CD8-positive, alpha-beta memory T cell (primary cell): ENCODE data around the gene RBM7. TPM values are rescaled to one million over a fixed set of nuclear protein-coding genes. Genes with fewer than 3 reads are reported as not detected.

ENCODE experiments used
- CTCF ChIA-PET: fragments of 350-600 bp; sonication (Branson Sonifier 250); formaldehyde crosslinking; loops from one replicate; lab custom pipeline; 2021; ENCODE audit warnings: antibody characterized with exemption; lab: Charles Lee
- POLR2A ChIA-PET: fragments of 350-600 bp; sonication (Branson Sonifier 250); formaldehyde crosslinking; loops from one replicate; lab custom pipeline; 2021; ENCODE audit warnings: antibody characterized with exemption; lab: Charles Lee
- DNase-seq, 5 donors: peaks; one replicate each; pipeline versions ENCODE4 v3.0.0 to v3.0.0-alpha.2; 2020 to 2022; ENCODE audit warnings: mixed read lengths in 1 of 5
- H3K27ac ChIP-seq: one replicate; pipeline ENCODE4 v1.7.0; 2013; ENCODE audit warnings: low read depth, mild to moderate bottlenecking, low read length, moderate library complexity
- H3K27me3 ChIP-seq: 2 replicates; pipeline ENCODE4 v1.7.0; 2013; ENCODE audit warnings: low read length, mild to moderate bottlenecking; ENCODE audit not compliant: insufficient read depth, poor library complexity, severe bottlenecking
- H3K36me3 ChIP-seq: 2 replicates; pipeline ENCODE4 v1.7.0; 2013; ENCODE audit warnings: mild to moderate bottlenecking, low read length, moderate library complexity; ENCODE audit not compliant: insufficient read depth
- H3K4me1 ChIP-seq: 2 replicates; pipeline ENCODE4 v1.7.0; 2013; ENCODE audit warnings: mild to moderate bottlenecking, low read length, moderate library complexity; ENCODE audit not compliant: insufficient read depth
- H3K4me3 ChIP-seq: 2 replicates; pipeline ENCODE4 v1.7.0; 2013; ENCODE audit warnings: mild to moderate bottlenecking, low read length
- H3K9me3 ChIP-seq: 2 replicates; pipeline ENCODE4 v1.7.0; 2013; ENCODE audit warnings: mild to moderate bottlenecking, low read length
- H3K27ac Mint-ChIP-seq, 8 donors: one replicate each; pipeline ENCODE4 v1.8.0; 2020 to 2021; ENCODE audit warnings: mixed read lengths in 8 of 8, mild to moderate bottlenecking in 6 of 8, inconsistent platforms in 3 of 8, moderate library complexity in 3 of 8
- H3K27me3 Mint-ChIP-seq, 2 donors: one replicate each; pipeline ENCODE4 v1.8.0; 2020 to 2021; ENCODE audit warnings: mixed read lengths in 2 of 2, mild to moderate bottlenecking in 1 of 2, moderate library complexity in 1 of 2
- H3K36me3 Mint-ChIP-seq, 3 donors: one replicate each; pipeline ENCODE4 v1.8.0; 2020 to 2021; ENCODE audit warnings: mixed read lengths in 3 of 3, inconsistent platforms in 1 of 3, mild to moderate bottlenecking in 1 of 3
- H3K4me1 Mint-ChIP-seq, 3 donors: one replicate each; pipeline ENCODE4 v1.8.0; 2020 to 2021; ENCODE audit warnings: mixed read lengths in 3 of 3, inconsistent platforms in 1 of 3, mild to moderate bottlenecking in 1 of 3
- H3K4me3 Mint-ChIP-seq, 7 donors: one replicate each; pipeline ENCODE4 v1.8.0; 2020 to 2021; ENCODE audit warnings: mixed read lengths in 7 of 7, mild to moderate bottlenecking in 6 of 7, moderate library complexity in 4 of 7, inconsistent platforms in 2 of 7
- H3K9me3 Mint-ChIP-seq, 5 donors: one replicate each; pipeline ENCODE4 v1.8.0; 2020 to 2022; ENCODE audit warnings: mixed read lengths in 5 of 5, mild to moderate bottlenecking in 3 of 5, moderate library complexity in 2 of 5, inconsistent platforms in 1 of 5
- polyA plus RNA-seq: library from polyadenylated mRNA; unstranded; fragments of 300-500 nt; fragmentation: Illumina TruSeq; gene quantifications from one replicate; pipeline ENCODE4 v1.2.3, GENCODE V29; 2021
- total RNA-seq, 2 experiments: library from RNA; stranded (reverse); gene quantifications; one replicate each; pipeline ENCODE4 v1.2.3, GENCODE V29; 2021

RBM7 gene
- total and polyA plus RNA-seq, 3 experiments from 2014 or later: 23.1 to 37.7 (median 35.7) TPM

- Histone ChIP-seq H3K36me3 (no peaks in the 10 kb centered on the region), H3K9me3 (no peaks in the 10 kb centered on the region), H3K27me3 (no peaks in the 10 kb centered on the region), H3K4me3 (peak overlapping the region; percentile 91), H3K4me1 (peaks cover 47% of the 10 kb centered on the region), H3K27ac (peak overlapping the region; percentile 98)
- Mint-ChIP-seq H3K27ac (peak overlapping the region; percentile 95 to 100 (median 99)), H3K4me3 (peak overlapping the region; percentile 95 to 99 (median 97)), H3K27me3 (peaks cover 0 to 2% of the 10 kb centered on the region in 2 donors), H3K36me3 (peaks cover 0 to 35% (median 4%) of the 10 kb centered on the region in 3 donors), H3K4me1 (peaks cover 44 to 68% (median 62%) of the 10 kb centered on the region in 3 donors), H3K9me3 (no peaks in the 10 kb centered on the region)
- DNase-seq: no peak
- CTCF ChIA-PET: no interaction called here
- POLR2A ChIA-PET: interaction anchor here (1.4 kb wide), 1 partner anchor 40 kb away, joined by 10 read pairs; the partner anchor contains the start of gene REXO2
Observed at GRCh38 chr11:114399490-114400215, 813 bp upstream of the RBM7 start.

- H3K4me1 ChIP-seq: peaks cover 57% of the 10 kb centered on the region
- POLR2A ChIA-PET: interaction anchor here (0.9 to 1.4 kb wide), 2 partner anchors 14 to 38 kb away, joined by 4 to 10 read pairs; partner anchors contain the start of gene REXO2
- Mint-ChIP-seq H3K27me3 (peaks cover 0 to 2% of the 10 kb centered on the region in 2 donors), H3K27ac (peak overlapping the region; percentile 95 to 100 (median 99)), H3K36me3 (peaks cover 0 to 47% (median 11%) of the 10 kb centered on the region in 3 donors), H3K9me3 (no peaks in the 10 kb centered on the region), H3K4me3 (peak overlapping the region; percentile 95 to 99 (median 97)), H3K4me1 (peaks cover 54 to 80% (median 74%) of the 10 kb centered on the region in 3 donors)
- no peaks in the 10 kb centered on the region for H3K9me3 ChIP-seq
- no peak for DNase-seq
- H3K4me3 ChIP-seq: peak overlapping the region; percentile 91
- H3K27ac ChIP-seq: peak overlapping the region; percentile 98
- H3K27me3 ChIP-seq: no peaks in the 10 kb centered on the region
- H3K36me3 ChIP-seq: no peaks in the 10 kb centered on the region
- CTCF ChIA-PET: interaction anchor here (1.0 kb wide), 1 partner anchor 11 kb away, joined by 5 read pairs; no protein-coding TSS in a partner anchor
Observed at GRCh38 chr11:114400915-114401223, 403 bp downstream of the RBM7 start.

GRCh38 chr11:114401311-114401710, 845 bp downstream of the RBM7 start:
- peak overlapping the region; percentile 91 for H3K4me3 ChIP-seq
- CTCF ChIA-PET: no interaction called here
- Mint-ChIP-seq H3K9me3 (no peaks in the 10 kb centered on the region), H3K4me1 (peaks cover 57 to 84% (median 79%) of the 10 kb centered on the region in 3 donors), H3K4me3 (peak overlapping the region; percentile 95 to 99 (median 97)), H3K27me3 (peaks cover 0 to 2% of the 10 kb centered on the region in 2 donors), H3K36me3 (peaks cover 0 to 51% (median 14%) of the 10 kb centered on the region in 3 donors), H3K27ac (peak overlapping the region; percentile 95 to 100 (median 99))
- H3K27me3 ChIP-seq: no peaks in the 10 kb centered on the region
- H3K27ac ChIP-seq: peak overlapping the region; percentile 98
- POLR2A ChIA-PET: no interaction called here
- peaks cover 4% of the 10 kb centered on the region for H3K36me3 ChIP-seq
- no peak for DNase-seq
- no peaks in the 10 kb centered on the region for H3K9me3 ChIP-seq
- peaks cover 57% of the 10 kb centered on the region for H3K4me1 ChIP-seq

DNA sequence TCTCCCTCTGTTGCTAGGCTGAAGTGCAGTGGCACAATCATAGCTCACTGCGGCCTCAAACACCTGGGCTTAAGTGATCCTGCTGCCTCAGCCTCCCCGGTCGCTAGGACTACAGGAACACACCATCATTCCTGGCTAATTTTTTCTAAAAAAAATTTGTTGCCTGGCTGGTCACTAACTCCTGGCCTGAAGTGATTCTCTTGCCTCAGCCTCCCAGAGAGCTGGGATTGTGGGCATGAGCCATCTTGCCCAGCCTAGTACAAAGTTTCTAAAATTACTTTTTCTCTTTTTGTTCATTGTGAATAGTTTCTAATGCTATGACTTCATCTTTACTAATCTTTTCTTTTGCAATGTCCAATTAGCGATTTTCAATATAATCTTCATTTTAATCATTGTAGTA, 12.5 kb downstream of the RBM7 start:
- H3K27ac ChIP-seq: no peak overlapping the region
- H3K27me3 ChIP-seq: no peaks in the 10 kb centered on the region
- DNase-seq: no peak
- no peaks in the 10 kb centered on the region for H3K9me3 ChIP-seq
- H3K36me3 ChIP-seq: peaks cover 5% of the 10 kb centered on the region
- Mint-ChIP-seq H3K4me1 (peaks cover 0 to 4% (median 0%) of the 10 kb centered on the region in 3 donors), H3K4me3 (no peak overlapping the region), H3K9me3 (no peaks in the 10 kb centered on the region), H3K27ac (peak overlapping the region in 2 of 8 donors; percentile 12 to 75), H3K36me3 (peaks cover 0 to 29% (median 5%) of the 10 kb centered on the region in 3 donors), H3K27me3 (no peaks in the 10 kb centered on the region)
- H3K4me3 ChIP-seq: no peak overlapping the region
- ChIA-PET POLR2A (interaction anchor here (0.6 kb wide), 1 partner anchor 517 kb away, joined by 6 read pairs; no protein-coding TSS in a partner anchor), CTCF (interaction anchor here (1.9 kb wide), 1 partner anchor 12 kb away, joined by 5 read pairs; the partner anchor contains the start of genes C11orf71 and RBM7)
- H3K4me1 ChIP-seq: no peaks in the 10 kb centered on the region

- Mint-ChIP-seq H3K4me3 (no peak overlapping the region), H3K36me3 (peaks cover 0 to 22% (median 5%) of the 10 kb centered on the region in 3 donors), H3K27me3 (no peaks in the 10 kb centered on the region), H3K9me3 (no peaks in the 10 kb centered on the region), H3K27ac (peak overlapping the region in 3 of 8 donors; percentile 2 to 52 (median 5)), H3K4me1 (peaks cover 0 to 4% (median 0%) of the 10 kb centered on the region in 3 donors)
- Histone ChIP-seq H3K27ac (no peak overlapping the region), H3K27me3 (no peaks in the 10 kb centered on the region), H3K9me3 (no peaks in the 10 kb centered on the region), H3K4me1 (no peaks in the 10 kb centered on the region), H3K36me3 (no peaks in the 10 kb centered on the region), H3K4me3 (no peak overlapping the region)
- ChIA-PET POLR2A (no interaction called here), CTCF (no interaction called here)
- no peak for DNase-seq
Observed at GRCh38 chr11:114413958-114414357, 13.5 kb downstream of the RBM7 start.

DNA sequence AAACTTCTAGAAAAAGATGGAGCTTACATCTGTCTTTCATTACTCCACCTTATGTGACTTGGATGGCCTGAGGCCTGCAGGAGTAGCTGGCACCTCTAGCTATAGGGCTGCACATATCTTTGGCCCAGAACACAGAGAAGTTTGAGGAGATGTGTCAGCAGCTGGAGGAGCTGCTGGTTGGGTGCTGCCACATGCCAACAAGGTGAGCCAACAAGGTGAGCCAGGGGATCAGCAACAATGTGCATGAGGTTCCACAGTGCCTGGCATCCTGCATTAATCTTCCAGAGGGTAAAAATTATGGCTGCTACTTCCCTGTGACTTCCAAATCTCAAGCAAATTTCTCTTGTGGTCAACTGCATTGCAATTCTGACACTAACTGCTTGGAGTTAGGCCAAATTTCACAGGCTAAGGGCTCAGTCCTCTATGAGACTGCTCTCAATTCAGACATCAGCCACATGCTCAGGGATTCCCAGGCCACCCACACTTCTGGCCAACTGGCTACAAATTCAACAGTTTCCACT, 16.0 kb downstream of the RBM7 start:
- ChIA-PET POLR2A (no interaction called here), CTCF (no interaction called here)
- Mint-ChIP-seq H3K27me3 (peaks cover 0 to 2% of the 10 kb centered on the region in 2 donors), H3K36me3 (peaks cover 0 to 8% (median 5%) of the 10 kb centered on the region in 3 donors), H3K4me3 (no peak overlapping the region), H3K9me3 (no peaks in the 10 kb centered on the region), H3K27ac (peak overlapping the region in 2 of 8 donors; percentile 38 to 41), H3K4me1 (no peaks in the 10 kb centered on the region)
- H3K27me3 ChIP-seq: no peaks in the 10 kb centered on the region
- no peak overlapping the region for H3K27ac ChIP-seq
- no peak overlapping the region for H3K4me3 ChIP-seq
- DNase-seq: no peak
- no peaks in the 10 kb centered on the region for H3K4me1 ChIP-seq
- no peaks in the 10 kb centered on the region for H3K9me3 ChIP-seq
- H3K36me3 ChIP-seq: no peaks in the 10 kb centered on the region

DNA sequence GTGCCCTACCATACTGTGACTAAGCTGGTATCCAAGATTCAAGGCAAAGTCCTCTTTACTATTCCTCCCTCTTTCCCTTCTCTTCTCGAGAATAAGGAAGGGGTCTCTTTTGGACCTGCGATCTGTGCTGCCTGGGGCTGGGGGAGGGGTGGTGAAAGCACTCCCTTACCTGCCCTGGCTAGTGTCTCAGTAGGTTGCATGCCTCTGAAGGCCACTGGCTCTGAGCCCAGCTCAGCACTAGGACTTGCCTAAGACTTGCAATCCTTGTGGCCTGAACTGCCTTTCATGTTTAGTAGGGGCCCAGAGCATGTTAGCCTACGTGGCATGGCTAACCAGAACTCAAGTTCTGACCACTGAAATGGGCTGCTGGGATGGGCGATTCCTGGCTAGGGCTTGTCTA, 25.8 kb downstream of the RBM7 start:
- CTCF ChIA-PET: no interaction called here
- no peak overlapping the region for H3K27ac Mint-ChIP-seq
- H3K27me3 Mint-ChIP-seq: no peaks in the 10 kb centered on the region
- Histone ChIP-seq H3K27ac (no peak overlapping the region), H3K36me3 (no peaks in the 10 kb centered on the region), H3K4me3 (no peak overlapping the region), H3K9me3 (no peaks in the 10 kb centered on the region), H3K27me3 (no peaks in the 10 kb centered on the region), H3K4me1 (no peaks in the 10 kb centered on the region)
- H3K9me3 Mint-ChIP-seq: peaks cover 0 to 16% (median 2%) of the 10 kb centered on the region in 5 donors
- DNase-seq: no peak
- peaks cover 0 to 21% (median 2%) of the 10 kb centered on the region in 3 donors for H3K36me3 Mint-ChIP-seq
- H3K4me1 Mint-ChIP-seq: no peaks in the 10 kb centered on the region
- no peak overlapping the region for H3K4me3 Mint-ChIP-seq
- POLR2A ChIA-PET: no interaction called here

DNA sequence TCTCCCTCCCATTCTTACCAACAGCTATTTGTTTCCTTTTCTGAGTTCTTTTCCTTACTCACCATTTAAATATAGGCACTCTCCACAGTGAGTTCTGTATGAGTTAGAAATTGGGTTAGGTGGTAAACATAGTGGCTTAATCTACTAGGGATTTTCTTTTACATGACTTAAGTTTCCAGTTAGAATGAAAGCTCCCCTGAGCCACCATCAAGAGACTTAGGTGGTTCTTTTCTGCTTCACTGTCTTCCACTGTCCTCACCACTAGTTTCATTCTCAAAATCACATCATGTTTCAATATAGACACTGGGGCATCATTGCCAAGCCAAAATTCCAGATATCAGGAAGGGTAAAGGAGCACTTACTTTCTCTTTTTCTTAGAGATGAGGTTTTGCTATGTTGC, 29.8 kb downstream of the RBM7 start:
- Mint-ChIP-seq H3K4me1 (no peaks in the 10 kb centered on the region), H3K4me3 (no peak overlapping the region), H3K9me3 (no peaks in the 10 kb centered on the region), H3K36me3 (peaks cover 0 to 9% (median 3%) of the 10 kb centered on the region in 3 donors), H3K27me3 (no peaks in the 10 kb centered on the region), H3K27ac (peak overlapping the region in 1 of 8 donors; percentile 1)
- H3K4me1 ChIP-seq: no peaks in the 10 kb centered on the region
- ChIA-PET CTCF (no interaction called here), POLR2A (no interaction called here)
- H3K27ac ChIP-seq: no peak overlapping the region
- no peak overlapping the region for H3K4me3 ChIP-seq
- no peaks in the 10 kb centered on the region for H3K9me3 ChIP-seq
- H3K27me3 ChIP-seq: no peaks in the 10 kb centered on the region
- no peaks in the 10 kb centered on the region for H3K36me3 ChIP-seq
- no peak for DNase-seq
